GM21723 (cell line): ENCODE results near the gene TRIM29.

Experiments used
- ATAC-seq: cut with Tn5 transposase; IDR thresholded peaks from one replicate; pipeline ENCODE4 v1.9.1; 2021; ENCODE audit warnings: mild to moderate bottlenecking, moderate library complexity; ENCODE audit not compliant: unreplicated experiment

The TRIM29 gene

GRCh38 chr11:120098503-120099020, 39.4 kb downstream of the TRIM29 start:
- ATAC-seq: no peak

GRCh38 chr11:120097721-120098385, 40.1 kb downstream of the TRIM29 start:
- ATAC-seq: no peak

GRCh38 chr11:120096369-120097191, 41.3 kb downstream of the TRIM29 start:
- ATAC-seq: no peak

GRCh38 chr11:120095516-120095915, 42.4 kb downstream of the TRIM29 start:
- no peak for ATAC-seq

- no peak for ATAC-seq
Measured at GRCh38 chr11:120091701-120092100, 46.2 kb downstream of the TRIM29 start.

- no peak for ATAC-seq
Measured at GRCh38 chr11:120091121-120091520, 46.8 kb downstream of the TRIM29 start.

- ATAC-seq: no peak
Measured at GRCh38 chr11:120090411-120090810, 47.5 kb downstream of the TRIM29 start.

GRCh38 chr11:120089036-120090001, 48.6 kb downstream of the TRIM29 start:
- ATAC-seq: no peak

- no peak for ATAC-seq
Measured at GRCh38 chr11:120088056-120088455, 49.9 kb downstream of the TRIM29 start.

GRCh38 chr11:120086651-120087050, 51.3 kb downstream of the TRIM29 start:
- ATAC-seq: no peak

GRCh38 chr11:120079750-120080610, 57.9 kb downstream of the TRIM29 start:
- ATAC-seq: no peak

- ATAC-seq: no peak
Measured at GRCh38 chr11:120078397-120078796, 59.5 kb downstream of the TRIM29 start.

GRCh38 chr11:120074076-120074475, 63.8 kb downstream of the TRIM29 start:
- no peak for ATAC-seq

- ATAC-seq: no peak
Measured at GRCh38 chr11:120073196-120073595, 64.7 kb downstream of the TRIM29 start.

GRCh38 chr11:120068114-120068573, 69.8 kb downstream of the TRIM29 start:
- ATAC-seq: no peak

GRCh38 chr11:120067438-120068113, 70.3 kb downstream of the TRIM29 start:
- ATAC-seq: no peak

- no peak for ATAC-seq
Measured at GRCh38 chr11:120066738-120067437, 71.0 kb downstream of the TRIM29 start.

GRCh38 chr11:120065876-120066275, 72.0 kb downstream of the TRIM29 start:
- no peak for ATAC-seq

GRCh38 chr11:120065176-120065575, 72.7 kb downstream of the TRIM29 start:
- no peak for ATAC-seq
